HG03442 (cell line): ENCODE results near the gene PNMT.

Experiments used
- ATAC-seq: cut with Tn5 transposase; IDR thresholded peaks from one replicate; pipeline ENCODE4 v1.9.1; 2021; ENCODE audit warnings: mild to moderate bottlenecking, moderate library complexity; ENCODE audit not compliant: unreplicated experiment

PNMT gene

DNA sequence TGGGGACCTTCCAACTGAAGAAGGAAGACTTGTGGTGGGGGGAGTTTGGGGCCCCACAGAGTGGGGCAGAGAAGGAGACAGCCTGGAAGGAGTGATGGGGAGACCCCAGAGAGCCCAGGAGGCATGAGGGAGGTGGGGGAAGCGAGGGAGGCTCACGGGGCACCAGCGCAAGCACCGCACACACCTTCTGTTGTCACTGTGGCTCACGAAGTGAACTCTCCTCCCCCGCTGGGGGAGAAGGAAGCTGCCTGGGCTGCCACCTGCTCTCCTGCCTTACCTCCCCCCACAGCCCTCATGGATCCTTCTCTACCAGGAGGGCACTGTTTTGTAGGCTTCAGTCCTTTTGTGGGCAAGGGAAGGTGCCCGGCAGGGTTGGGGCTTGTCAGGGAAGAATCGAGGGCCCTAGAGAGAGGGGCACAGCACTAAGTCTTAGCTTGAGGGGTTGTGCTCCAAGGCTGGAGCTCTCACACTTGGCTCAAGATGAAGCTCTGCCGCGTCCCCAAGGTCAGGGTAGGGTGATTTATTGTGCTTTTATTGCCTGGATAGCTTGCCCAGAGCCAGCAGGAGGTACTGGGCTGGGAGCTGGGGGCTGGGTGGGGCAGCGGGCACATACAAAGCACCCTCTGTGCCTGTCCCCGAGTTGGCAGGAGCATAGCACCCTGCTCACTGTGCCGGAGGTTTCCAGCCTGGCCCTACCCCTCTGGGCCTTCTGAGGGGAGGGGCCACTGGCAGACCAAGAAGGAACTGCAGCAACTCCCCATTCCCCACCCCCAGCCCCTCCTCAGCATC lies 35.9 kb upstream of the PNMT start:
- ATAC-seq = no peak

DNA sequence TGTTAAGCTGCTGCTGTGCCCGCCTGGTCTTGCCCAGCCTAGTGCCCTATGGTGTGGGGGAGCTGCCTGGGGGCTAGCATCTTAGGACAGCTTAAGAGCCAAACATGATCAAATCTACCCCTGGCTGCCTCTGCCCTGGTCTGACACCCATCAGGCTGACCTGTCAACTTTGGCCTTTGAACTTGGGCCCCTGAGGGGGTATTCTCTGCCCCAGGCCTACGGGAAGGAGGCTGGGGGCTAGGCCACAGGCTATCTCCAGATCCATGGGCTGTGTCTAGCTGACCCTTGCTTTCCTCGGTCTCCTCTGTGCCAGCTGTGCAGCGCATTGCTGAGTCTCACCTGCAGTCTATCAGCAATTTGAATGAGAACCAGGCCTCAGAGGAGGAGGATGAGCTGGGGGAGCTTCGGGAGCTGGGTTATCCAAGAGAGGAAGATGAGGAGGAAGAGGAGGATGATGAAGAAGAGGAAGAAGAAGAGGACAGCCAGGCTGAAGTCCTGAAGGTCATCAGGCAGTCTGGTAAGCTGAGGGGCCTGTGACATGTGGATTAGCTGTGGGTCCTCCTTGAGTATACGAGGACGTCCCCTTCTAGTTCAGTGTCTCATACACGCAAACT lies 34.6 kb upstream of the PNMT start:
- ATAC-seq = no peak

DNA sequence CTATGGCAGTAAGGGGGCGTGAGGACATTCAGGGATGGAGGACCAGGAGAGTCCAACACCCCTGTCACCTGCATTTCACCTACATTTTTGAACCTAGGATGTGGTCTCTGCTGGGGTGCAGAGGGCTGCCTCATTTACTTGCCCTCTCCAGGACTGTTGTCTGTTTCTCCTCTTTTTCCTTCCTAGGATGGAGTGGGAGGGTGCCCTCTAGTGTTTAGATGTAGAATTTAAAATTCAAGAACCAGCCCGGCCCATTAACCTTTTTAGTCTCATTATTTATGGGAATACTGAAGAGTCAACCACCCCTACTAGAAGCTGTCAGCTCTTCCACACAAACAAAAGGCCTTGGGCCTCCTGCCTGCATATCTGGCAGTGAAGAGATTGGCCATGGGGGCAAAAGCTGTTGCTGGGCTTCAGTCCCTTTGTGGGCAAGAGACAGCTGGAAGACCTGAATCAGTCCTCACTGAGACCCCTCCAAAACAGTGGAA lies 33.8 kb upstream of the PNMT start:
- ATAC-seq = no peak

DNA sequence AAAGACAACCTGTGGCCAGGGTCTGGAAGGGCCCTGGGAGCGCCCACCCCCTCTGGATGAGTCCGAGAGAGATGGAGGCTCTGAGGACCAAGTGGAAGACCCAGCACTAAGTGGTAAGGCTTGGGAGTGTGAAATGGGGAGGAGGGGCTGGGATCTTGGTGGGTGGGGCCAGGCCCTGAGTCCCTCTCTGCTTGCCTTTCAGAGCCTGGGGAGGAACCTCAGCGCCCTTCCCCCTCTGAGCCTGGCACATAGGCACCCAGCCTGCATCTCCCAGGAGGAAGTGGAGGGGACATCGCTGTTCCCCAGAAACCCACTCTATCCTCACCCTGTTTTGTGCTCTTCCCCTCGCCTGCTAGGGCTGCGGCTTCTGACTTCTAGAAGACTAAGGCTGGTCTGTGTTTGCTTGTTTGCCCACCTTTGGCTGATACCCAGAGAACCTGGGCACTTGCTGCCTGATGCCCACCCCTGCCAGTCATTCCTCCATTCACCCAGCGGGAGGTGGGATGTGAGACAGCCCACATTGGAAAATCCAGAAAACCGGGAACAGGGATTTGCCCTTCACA lies 32.6 kb upstream of the PNMT start:
- no peak for ATAC-seq

DNA sequence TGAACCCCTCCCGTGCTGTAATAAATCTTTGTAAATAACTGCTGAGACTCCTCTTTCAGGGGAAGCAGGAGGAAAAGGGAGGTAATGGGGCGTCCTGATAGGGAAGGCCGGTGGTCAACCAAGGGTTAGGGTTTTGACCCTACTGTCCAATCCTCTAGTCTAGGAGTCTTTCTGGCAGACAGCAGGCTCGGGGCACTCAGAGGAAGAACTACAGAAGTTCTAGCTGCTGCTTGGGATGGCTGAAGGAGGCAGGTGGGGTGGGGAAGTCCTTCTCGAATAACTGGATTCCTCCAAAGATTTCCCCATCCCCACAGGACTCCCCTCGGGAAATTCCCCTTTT lies 31.7 kb upstream of the PNMT start:
- no peak for ATAC-seq

DNA sequence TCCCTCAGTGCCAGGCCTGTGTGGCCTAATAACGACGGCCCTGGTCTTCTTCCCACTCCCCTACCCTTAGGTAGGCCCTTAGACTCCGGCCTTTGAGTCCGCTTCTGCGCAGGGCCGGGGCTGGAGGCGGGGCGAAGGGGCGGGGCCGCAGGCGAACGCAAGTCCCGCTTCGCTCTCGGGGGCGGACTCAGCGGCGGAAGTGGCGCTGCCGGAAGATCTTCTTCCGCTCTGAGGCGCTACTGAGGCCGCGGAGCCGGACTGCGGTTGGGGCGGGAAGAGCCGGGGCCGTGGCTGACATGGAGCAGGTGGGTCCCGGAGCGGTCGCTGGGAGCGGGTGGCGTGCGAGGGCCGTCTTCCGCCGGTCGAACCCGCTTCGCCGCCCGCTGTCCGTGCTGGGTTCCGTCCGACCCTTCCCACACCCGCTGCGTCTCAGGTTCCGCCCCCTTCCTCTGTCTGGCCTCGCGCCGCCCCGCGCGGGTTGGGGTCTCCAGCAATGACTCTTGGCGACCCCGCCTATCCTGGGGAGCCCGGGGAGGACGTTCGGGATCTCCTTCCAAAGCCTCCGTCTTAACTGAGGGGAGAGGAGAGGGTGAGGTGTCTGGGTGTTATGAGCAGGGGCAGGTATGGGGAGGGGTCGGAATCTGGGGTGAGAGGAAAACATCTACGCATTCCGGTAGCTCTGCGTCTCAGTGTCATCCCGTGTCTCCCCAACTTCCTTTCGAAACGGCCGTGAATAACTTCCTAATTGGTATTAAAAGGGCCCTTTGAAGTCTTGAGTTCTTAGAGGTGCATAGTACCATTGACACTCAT lies 31.1 kb upstream of the PNMT start, which contains the start of gene STARD3:
Gene STARD3 (plus strand): TSS at position 218 of the 810 bp plus-strand sequence. CDS start 16,388 bp downstream, outside the sequence.
- ATAC-seq = peak; percentile 71

DNA sequence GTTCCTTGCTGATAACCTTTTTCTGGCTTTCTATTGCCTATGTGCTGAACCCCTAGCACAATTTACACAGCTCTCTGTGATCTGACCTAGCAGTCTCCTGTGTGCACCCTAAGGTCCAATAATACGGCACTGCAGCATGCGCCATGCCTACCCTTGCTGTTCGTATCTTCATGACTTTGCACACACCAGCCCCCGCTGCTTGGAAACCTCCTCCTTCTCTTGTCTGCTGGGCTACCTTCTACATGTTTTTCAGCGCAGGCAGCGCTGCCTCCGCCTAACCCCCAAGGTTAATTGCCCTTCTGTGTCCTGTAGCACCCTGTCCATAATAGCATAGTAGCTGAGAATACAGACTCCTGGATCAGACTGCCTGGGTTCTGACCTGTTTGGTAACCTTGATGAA lies 29.9 kb upstream of the PNMT start:
- ATAC-seq = no peak

DNA sequence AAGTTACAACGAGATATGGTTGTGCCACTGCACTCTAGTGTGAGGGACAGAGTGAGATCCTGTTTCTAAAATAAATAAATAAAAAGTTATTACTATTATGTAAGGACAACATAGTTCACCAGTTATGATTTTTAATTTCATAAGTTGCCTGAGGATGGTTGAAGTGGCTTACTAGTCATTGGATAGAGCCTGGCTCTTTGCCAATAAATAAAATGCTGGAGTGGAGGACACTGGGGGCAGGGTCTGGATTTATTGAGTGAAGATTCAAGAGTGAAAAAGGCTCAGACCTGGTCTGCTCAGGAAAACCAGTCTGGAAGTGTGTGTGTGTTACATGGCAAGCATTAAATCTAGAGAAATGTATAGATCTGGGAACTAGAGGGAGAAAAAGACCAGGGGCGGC lies 29.2 kb upstream of the PNMT start:
- no peak for ATAC-seq

DNA sequence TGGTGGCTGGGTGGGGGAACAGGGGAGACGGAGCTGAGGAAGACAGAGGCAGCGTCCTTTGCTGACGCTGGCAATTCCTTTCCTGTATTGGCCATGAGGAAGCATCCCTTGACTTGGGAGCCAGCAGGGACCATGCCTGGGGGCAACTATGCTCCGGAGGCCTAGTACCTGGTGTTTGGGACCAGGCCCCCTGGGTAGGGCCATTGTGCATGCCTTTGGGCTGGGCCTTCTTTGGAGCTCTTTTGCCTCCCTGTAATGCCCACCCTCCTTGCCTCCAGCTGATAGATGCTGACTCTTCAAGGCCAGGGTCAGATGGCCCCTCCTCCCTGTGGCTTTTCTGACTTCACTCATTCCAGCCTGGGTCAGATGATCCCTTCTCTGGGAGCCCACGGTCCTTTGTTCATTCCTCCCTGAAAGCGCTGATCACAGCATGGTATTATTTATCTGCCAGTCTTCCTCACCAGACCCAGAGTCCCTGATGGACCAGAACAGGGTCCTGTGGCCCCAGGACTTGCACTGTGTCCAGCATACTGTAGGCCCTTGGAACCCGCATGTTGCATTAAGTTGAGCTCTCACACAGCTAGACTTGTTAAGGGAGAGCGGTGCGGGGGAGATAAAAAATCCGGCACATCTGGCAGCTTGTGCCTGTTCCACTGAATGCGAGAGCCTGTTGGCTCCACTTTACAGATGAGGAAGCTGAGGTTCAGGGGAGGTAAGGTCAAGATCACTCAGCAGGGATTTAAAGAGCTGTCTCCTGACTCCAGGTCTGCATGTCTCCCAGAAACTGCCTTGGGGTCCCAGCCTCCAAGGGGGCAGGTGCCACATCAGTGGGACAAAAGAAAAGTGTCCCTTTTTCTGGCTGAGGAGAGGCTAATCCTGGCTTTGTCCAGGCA lies 28.4 kb upstream of the PNMT start:
- ATAC-seq = no peak

DNA sequence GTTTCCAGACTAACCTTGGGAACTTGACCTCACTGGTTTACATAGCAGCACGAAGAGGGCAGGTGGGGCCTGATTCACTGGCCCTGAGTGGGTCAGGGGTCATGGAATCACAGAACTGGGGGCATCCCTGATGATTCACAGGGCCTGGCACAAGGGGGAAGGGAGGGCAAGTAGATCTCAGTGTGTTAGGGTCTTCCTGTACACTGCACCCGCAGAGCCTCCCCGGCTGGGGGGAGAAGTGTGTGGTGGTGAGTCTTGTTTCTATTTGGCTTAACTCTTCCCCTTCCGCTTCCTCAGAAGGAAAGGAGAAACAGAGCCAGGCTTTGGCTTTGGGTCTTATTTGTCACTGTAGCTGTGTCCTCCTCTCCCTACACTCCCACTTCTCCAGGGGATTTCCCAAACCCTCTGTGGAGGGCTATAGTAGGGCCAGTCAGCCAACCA lies 27.6 kb upstream of the PNMT start:
- ATAC-seq = no peak

DNA sequence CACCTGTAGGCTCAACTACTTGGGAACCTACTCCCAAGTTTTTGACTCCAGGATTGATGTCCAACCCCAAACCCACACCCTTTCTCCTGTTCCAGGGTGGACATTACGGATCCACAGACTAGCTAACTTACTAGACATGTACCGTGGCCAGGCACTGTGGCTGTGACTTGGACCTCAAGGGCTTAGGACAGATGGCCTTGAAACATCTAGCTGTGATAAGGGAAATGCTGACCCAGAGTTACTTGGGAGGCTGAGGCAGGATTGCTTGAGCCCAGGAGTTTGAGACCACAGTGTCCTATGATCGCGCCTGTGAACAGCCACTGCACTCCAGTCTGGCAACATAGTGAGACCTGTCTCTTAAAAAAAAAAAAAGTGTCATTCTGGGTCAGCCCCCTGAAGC lies 27.2 kb upstream of the PNMT start:
- no peak for ATAC-seq

DNA sequence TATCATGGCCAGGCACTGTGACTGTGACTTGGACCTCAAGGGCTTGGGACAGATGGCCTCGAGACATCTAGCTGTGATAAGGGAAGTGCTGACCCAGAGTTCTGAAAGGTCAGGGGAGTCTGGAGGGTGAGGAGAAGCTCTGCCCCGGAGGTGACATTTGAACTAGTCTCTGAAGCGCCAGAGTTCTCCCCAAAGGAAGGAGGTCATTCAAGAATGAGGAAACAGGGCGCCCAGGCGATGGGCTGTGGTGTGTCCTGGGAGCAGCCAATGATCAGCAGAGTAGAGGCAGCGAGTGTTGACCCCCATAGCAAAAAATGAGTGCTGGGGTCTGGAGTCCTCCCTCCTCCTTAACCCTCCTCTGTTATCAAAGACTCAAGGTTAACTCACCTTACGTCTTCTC lies 26.4 kb upstream of the PNMT start:
- no peak for ATAC-seq

DNA sequence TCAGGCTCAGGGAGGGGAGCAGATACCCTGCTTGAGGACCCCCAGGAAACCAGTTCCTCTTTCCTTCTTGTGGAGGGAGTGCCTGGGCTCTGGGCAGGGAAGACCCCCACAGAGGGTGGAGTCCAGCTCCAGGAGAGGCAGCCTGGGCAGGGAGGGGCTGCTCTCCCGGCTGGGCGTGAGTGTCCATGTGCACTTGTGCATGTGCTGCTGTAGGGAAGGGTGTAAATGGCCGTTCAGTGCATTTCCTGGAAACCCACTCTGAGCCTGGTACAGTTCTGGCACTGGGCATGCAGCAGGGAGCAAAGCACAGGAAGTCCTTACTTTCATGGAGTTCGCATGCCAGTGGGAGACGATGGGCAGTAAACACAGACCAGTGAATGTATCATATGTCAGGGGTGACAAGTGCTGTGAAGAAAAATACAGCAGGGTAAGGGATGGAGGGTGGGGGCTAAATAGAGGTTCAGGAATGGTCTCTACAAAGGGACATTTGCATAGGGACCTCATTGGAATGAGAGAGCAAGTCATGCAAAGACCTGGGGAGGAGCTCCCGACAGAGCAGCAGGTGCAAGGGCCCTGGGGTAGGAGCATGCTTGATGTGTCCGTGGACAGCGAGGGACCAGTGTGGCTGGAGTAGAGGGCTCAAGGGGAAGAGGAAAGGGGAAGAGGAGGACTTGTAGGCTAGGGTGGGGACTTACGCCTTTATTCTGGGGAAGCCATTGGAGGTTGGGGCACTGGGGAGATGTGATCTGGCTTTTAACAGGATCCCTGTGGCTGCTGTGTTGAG lies 25.8 kb upstream of the PNMT start:
- no peak for ATAC-seq

DNA sequence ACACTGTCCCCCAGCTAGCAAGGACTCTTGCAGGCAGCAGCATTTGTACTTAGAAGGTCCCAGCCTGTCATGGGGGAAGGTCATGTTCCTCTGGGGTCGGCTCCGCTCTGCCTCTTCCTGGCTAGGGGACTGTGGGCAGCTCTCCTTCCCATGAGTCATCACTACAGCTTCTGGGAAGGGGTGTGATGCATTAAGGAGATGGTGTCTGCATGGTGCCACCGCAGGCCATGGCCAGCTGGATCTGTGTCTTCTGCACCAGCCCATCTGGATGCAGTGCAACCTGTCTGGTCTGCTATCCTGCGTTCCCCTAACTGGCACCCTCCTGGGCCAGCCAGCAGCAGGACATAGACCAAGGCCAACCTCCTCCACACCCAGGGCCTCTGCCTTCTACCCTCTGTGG lies 25.0 kb upstream of the PNMT start:
- ATAC-seq = no peak

DNA sequence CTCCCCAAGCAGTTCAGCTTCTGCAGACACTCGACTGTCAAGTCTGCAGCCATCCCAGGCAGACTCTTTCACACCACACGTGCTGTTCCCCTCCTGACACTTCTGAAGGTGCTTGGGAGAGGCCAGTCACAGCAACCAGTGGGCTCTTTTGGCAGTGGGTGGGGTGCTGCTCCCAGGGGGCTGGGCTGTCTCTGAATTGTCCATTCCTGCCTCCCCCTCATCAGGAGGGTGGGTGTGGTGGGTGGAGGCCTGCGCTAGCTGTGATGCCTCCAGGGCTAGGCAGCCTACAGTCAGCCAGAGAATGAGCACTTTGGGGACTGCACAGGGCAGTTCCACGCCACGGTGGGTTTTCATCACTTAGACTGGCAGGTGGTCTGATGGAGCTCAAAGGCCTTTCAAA lies 21.0 kb upstream of the PNMT start:
- ATAC-seq = no peak

DNA sequence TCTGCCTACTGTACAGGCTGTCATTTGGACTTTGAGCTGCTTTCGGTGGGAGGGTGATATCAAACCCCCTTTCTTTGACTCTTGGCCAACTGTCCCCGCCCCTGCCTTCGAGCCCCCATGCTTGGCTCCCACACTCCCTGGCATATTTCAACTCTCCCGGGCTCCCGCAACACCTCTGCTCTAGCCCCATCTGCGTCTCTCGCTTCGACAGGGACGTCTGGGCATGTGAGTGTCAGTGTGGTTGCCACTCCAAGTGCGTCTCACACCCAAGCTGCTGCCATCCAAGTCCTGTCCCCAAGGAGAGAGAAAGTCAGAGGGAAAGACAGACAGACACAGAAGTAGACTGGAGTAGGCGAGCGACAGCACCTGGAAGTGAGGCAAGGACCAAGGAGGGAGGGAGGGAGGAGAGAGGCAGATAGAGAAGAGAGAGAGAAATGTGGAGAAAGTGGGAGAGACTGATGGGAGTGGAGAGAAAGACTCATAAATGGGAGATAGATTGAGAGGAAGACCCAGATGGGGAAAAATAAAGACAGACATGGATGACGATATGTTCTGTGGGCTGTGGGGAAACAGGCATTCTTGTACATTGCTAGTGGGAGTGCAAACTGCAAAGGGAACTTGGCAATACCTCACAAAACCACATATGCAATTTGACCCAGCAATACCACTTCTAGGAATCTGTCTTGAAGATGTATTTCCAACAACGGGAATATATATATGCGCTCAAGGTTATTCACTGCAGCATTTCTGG lies 19.5 kb upstream of the PNMT start:
- ATAC-seq = no peak

DNA sequence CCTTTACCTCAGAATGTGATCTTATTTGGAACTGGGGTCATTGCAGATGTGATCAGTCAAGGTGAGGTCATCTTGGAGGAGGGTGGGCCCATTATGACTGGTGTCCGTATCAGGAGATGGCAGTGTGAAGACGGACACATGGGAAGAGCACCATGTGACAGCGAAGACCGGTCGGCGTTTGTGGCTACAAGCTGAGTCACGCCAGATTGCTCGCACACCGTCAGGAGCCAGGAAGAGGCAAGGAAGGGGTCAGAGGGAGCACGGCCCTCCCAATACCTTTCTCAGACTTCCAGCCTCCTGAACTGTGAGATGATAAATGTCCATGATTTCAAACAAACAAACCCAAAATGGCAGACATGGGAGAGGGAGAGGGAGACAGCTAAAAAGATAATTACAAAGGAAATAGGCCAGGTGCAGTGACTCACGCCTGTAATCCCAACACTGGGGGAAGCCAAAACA lies 18.1 kb upstream of the PNMT start:
- ATAC-seq = no peak

DNA sequence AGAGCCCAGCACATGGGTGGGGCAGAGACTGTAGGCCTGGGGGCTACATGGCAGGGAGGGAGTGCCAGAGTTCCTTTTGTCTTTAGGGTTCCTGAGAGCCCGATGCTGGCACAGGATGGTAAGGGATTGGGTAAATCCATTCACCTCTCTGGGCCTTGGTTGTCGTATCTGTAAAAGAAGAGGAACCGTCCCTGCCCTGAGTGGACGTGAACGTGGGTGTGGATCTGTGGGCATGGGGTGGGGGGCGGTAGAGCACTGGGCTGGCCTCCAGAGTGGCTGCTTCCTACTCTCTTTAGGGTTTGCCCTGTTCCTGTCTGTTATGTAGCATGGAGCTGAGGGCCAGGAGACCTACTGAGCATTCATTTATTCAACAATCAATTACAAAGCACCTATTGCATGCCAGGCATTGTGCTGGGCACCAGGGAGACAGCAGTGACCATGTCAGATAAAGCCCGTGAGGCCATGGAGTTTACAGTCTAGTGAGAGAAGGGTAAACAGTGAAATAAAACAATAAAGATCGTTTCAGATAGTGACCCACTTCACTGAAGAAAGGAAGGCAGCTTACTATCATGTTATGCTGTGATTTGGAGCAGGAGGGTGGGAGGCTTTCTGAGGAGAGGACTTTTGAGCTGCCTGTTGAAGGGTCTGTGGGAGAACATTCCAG lies 16.2 kb upstream of the PNMT start:
- no peak for ATAC-seq
